Liver (tissue), 3 donors: Measurements from ENCODE around the gene HOXD11.

Experiments used
- RAD21 ChIP-seq, 2 donors: IDR thresholded peaks; 2 replicates each; pipeline ENCODE4 v1.6.1; 2016; ENCODE audit warnings: antibody characterized with exemption in 2 of 2, mild to moderate bottlenecking in 2 of 2
- RXRA ChIP-seq, 2 donors: IDR thresholded peaks; 2 replicates each; pipeline ENCODE4 v1.6.1; 2017 to 2018; ENCODE audit warnings: antibody characterized with exemption in 2 of 2, mild to moderate bottlenecking in 1 of 2
- SP1 ChIP-seq: IDR thresholded peaks from 2 replicates; pipeline ENCODE4 v1.6.1; 2018; ENCODE audit warnings: antibody characterized with exemption, mild to moderate bottlenecking
- TAF1 ChIP-seq: conservative IDR thresholded peaks from 2 replicates; pipeline ENCODE4 v1.6.1; 2016; ENCODE audit warnings: antibody characterized with exemption, mild to moderate bottlenecking
- YY1 ChIP-seq: IDR thresholded peaks from 2 replicates; pipeline ENCODE4 v1.6.1; 2016; ENCODE audit warnings: antibody characterized with exemption, mild to moderate bottlenecking
- TF ChIP-seq, protein P1 (sequence below): fragments of 150-350 bp; IDR thresholded peaks from 2 replicates; pipeline ENCODE4 v1.5.1; 2017; ENCODE audit warnings: improper control_type of control experiment, low read depth, low read length; ENCODE audit not compliant: missing input control
- TF ChIP-seq, protein P2 (sequence below): IDR thresholded peaks from 2 replicates; pipeline ENCODE4 v1.6.1; 2016; ENCODE audit warnings: antibody characterized with exemption, mild to moderate bottlenecking
- TF ChIP-seq, protein P3 (sequence below): IDR thresholded peaks from 2 replicates; pipeline ENCODE4 v1.6.1; 2016; ENCODE audit warnings: antibody characterized with exemption
- donor health status: healthy.
- donor health status: healthy.

DNA sequence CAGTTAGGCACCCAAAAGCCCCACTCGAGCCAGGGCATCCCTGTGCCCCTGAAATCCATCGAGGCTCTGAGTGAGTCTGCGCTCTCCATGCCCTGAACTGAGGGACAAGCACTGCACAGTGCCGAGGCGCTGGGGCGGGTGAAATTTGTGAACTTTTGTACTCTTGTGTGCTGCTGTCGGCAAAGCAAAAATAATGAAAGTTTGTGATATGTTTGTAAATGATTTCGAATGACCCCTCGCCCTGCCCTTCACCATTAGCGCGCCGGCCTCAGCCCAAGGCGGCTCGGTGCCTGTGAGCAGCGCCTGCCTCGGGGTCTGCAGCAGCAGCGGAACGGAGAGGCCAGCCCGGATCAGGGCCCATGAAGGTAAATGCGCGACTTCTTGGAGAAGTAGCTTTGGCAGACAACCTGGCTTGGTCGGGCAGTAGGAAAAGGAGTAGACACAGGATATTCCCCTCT is 42.4 kb downstream of the HOXD11 start:
- TF ChIP-seq, protein P1, sequence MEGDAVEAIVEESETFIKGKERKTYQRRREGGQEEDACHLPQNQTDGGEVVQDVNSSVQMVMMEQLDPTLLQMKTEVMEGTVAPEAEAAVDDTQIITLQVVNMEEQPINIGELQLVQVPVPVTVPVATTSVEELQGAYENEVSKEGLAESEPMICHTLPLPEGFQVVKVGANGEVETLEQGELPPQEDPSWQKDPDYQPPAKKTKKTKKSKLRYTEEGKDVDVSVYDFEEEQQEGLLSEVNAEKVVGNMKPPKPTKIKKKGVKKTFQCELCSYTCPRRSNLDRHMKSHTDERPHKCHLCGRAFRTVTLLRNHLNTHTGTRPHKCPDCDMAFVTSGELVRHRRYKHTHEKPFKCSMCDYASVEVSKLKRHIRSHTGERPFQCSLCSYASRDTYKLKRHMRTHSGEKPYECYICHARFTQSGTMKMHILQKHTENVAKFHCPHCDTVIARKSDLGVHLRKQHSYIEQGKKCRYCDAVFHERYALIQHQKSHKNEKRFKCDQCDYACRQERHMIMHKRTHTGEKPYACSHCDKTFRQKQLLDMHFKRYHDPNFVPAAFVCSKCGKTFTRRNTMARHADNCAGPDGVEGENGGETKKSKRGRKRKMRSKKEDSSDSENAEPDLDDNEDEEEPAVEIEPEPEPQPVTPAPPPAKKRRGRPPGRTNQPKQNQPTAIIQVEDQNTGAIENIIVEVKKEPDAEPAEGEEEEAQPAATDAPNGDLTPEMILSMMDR = no peak
- TF ChIP-seq YY1 (no peak), RXRA (IDR thresholded peaks at IDR 0.05) (no peak), TAF1 (no peak), RAD21 (IDR thresholded peaks at IDR 0.05) (no peak), SP1 (no peak)
- TF ChIP-seq, protein P2, sequence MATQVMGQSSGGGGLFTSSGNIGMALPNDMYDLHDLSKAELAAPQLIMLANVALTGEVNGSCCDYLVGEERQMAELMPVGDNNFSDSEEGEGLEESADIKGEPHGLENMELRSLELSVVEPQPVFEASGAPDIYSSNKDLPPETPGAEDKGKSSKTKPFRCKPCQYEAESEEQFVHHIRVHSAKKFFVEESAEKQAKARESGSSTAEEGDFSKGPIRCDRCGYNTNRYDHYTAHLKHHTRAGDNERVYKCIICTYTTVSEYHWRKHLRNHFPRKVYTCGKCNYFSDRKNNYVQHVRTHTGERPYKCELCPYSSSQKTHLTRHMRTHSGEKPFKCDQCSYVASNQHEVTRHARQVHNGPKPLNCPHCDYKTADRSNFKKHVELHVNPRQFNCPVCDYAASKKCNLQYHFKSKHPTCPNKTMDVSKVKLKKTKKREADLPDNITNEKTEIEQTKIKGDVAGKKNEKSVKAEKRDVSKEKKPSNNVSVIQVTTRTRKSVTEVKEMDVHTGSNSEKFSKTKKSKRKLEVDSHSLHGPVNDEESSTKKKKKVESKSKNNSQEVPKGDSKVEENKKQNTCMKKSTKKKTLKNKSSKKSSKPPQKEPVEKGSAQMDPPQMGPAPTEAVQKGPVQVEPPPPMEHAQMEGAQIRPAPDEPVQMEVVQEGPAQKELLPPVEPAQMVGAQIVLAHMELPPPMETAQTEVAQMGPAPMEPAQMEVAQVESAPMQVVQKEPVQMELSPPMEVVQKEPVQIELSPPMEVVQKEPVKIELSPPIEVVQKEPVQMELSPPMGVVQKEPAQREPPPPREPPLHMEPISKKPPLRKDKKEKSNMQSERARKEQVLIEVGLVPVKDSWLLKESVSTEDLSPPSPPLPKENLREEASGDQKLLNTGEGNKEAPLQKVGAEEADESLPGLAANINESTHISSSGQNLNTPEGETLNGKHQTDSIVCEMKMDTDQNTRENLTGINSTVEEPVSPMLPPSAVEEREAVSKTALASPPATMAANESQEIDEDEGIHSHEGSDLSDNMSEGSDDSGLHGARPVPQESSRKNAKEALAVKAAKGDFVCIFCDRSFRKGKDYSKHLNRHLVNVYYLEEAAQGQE = no peak
- TF ChIP-seq, protein P3, sequence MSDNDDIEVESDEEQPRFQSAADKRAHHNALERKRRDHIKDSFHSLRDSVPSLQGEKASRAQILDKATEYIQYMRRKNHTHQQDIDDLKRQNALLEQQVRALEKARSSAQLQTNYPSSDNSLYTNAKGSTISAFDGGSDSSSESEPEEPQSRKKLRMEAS = no peak
